Measurements from ENCODE around the gene IER5L.

DNA sequence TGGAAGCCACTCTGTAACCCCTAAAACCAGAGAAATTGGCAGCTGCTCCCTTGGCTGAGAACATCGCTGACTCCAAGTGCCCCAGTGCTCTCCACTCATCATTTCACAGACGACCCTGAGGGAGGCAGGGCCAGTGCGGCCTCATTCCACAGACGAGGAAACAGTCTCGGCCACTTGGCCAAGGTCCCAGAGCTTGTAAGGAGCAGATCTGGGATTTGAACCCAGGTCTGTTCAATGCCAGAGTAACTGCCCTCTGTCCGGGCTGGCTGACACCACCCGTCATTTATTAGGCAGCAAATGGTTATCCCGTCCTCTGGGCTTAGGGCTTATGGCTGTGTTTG, 19.9 kb upstream of the IER5L start:
- TF ChIP-seq CTCF (IDR thresholded peaks at IDR 0.05) (no peak), ZFX (IDR thresholded peaks at IDR 0.05; ENCODE audit: borderline replicate concordance) (no peak)

Measured in 22Rv1 (cell line).